ENCODE results near the gene SEC14L1.

DNA sequence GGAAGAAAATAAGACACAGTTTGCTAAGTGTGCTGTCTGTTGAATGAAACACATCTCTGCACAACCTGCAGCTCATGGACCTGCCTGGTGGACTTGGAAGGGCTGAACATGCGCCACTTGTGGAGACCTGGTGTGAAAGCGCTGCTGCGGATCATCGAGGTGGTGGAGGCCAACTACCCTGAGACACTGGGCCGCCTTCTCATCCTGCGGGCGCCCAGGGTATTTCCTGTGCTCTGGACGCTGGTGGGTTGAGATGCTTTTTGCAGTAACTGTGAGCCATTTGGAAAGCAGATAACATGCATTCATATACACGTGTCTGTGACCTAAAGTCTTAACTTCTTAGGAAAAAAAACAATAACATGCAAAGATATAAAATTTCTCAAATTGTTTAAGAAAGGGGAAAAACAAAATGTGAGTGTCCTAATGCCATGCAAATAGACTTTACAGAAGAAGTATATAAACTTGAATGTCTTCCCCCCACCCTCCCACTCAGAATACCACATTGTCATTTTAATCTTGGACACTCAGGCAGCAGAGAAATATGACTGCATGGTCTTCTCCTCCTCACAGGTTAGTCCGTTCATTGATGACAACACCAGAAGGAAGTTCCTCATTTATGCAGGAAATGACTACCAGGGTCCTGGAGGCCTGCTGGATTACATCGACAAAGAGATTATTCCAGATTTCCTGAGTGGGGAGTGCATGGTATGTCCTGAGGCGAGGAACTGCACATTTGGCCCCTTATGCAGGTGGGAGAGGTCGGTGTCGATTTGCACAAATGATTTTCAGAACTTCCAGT is 65.6 kb downstream of the SEC14L1 start:
- TF ChIP-seq CTCF (IDR thresholded peaks at IDR 0.05) = no peak
- TF ChIP-seq, protein P1, sequence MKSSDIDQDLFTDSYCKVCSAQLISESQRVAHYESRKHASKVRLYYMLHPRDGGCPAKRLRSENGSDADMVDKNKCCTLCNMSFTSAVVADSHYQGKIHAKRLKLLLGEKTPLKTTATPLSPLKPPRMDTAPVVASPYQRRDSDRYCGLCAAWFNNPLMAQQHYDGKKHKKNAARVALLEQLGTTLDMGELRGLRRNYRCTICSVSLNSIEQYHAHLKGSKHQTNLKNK (CRISPR knock-in tag; IDR thresholded peaks at IDR 0.05) = no peak
- TF ChIP-seq ZNF425 (CRISPR knock-in tag; conservative IDR thresholded peaks at IDR 0.05) = no peak
- no peak for TF ChIP-seq ZNF423 (CRISPR knock-in tag; IDR thresholded peaks at IDR 0.05)

Data from WTC11 (cell line).